Ramos (cell line): ENCODE data around the gene CYP2F1.

Source experiments
- in situ Hi-C: fragments of 300-500 bp; cut with MboI; formaldehyde crosslinking; loops from one replicate; pipeline ENCODE4 v1.14.3; 2022; ENCODE audit warnings: low sequenced_read_pairs; ENCODE audit not compliant: unreplicated experiment

Gene CYP2F1

DNA sequence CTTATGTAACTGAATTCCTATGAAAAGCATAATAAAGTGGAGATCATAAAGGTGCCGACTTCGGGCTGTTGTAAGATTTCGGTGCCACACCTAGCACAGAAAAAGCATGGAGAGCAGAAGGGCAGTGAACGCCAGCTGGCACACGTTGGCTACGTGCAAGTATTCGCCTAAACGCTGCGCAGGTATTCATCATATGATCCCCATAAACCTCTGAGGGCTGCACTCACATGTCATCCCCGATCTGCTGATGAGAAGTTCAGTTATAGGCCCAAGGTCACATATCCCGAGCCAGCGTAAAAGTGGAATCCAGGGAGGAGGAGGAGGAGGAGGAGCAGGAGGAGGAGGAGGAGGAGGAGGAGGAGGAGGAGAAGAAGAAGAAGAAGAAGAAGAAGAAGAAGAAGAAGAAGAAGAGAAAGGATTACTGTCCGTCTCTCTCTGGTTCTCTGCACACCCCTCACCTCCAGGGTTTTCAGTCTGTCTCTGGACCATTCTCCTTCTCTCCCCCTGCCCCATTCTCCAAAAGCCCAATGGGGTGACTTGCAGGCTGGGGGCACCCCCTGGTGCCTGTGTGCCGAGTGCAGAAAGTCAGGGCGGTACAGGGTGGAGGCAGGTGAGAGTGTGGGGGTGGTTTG lies 60.2 kb downstream of the CYP2F1 start:
- in situ Hi-C loops, result no loop called here

- in situ Hi-C loops, result no loop called here
Measured at GRCh38 chr19:41175801-41176777, 61.9 kb downstream of the CYP2F1 start.
